MCF 10A (cell line): ENCODE measurements around the gene KCNJ18. TPM values are rescaled to one million over a fixed set of nuclear protein-coding genes. Genes with fewer than 3 reads are reported as not detected.
"Not testable (repeated sequence)": the region's sequence is repeated elsewhere in the genome, so short reads cannot be mapped to it uniquely, and the experiment has no call there.

Experiments
- BruUV-seq: library from RNA; stranded (reverse); fragments of 400-500 nt; replicated peaks from 2 replicates; lab custom pipeline; 2021; lab: Mats Ljungman, UMichigan
- CTCF ChIA-PET: fragments of 300-600 bp; sonication (Branson Sonifier 250); formaldehyde crosslinking; extraction: SDS; loops from one replicate; lab custom pipeline; 2021; ENCODE audit warnings: antibody characterized with exemption, inconsistent platforms; lab: Yijun Ruan, JAX
- POLR2A ChIA-PET: fragments of 300-600, 350-650 bp; sonication (Branson Sonifier 250); formaldehyde crosslinking; extraction: SDS; loops from one replicate; lab custom pipeline; 2020; ENCODE audit warnings: antibody characterized with exemption, inconsistent platforms; lab: Yijun Ruan, JAX
- DNase-seq: peaks from one replicate; pipeline ENCODE4 v3.0.0-alpha.2; 2018; ENCODE audit not compliant: unreplicated experiment
- H3K27ac Mint-ChIP-seq: one replicate; pipeline ENCODE4 v1.8.0; 2022; ENCODE audit warnings: mild to moderate bottlenecking, low read depth, mixed read lengths; ENCODE audit not compliant: unreplicated experiment
- H3K27me3 Mint-ChIP-seq: one replicate; pipeline ENCODE4 v1.8.0; 2022; ENCODE audit warnings: mixed read lengths; ENCODE audit not compliant: insufficient read depth, unreplicated experiment
- H3K36me3 Mint-ChIP-seq: one replicate; pipeline ENCODE4 v1.8.0; 2022; ENCODE audit warnings: mild to moderate bottlenecking, moderate library complexity, mixed read lengths; ENCODE audit not compliant: insufficient read depth, unreplicated experiment
- H3K4me1 Mint-ChIP-seq: one replicate; pipeline ENCODE4 v1.8.0; 2022; ENCODE audit warnings: mixed read lengths; ENCODE audit not compliant: insufficient read depth, unreplicated experiment
- H3K4me3 Mint-ChIP-seq: one replicate; pipeline ENCODE4 v1.8.0; 2022; ENCODE audit warnings: mild to moderate bottlenecking, moderate library complexity, mixed read lengths; ENCODE audit not compliant: unreplicated experiment
- H3K9me3 Mint-ChIP-seq: one replicate; pipeline ENCODE4 v1.8.0; 2022; ENCODE audit warnings: mixed read lengths; ENCODE audit not compliant: unreplicated experiment
- CTCF ChIP-seq: fragments of 200-600 bp; IDR thresholded peaks from one replicate; pipeline ENCODE4 v1.8.0; 2022; ENCODE audit warnings: antibody characterized with exemption, mild to moderate bottlenecking; ENCODE audit not compliant: unreplicated experiment
- intact Hi-C: fragments of 100-400 bp; cut with micrococcal nuclease; formaldehyde crosslinking; loops from 2 replicates; pipeline ENCODE4 v1.14.1; 2022
- total RNA-seq: library from RNA; stranded (reverse); gene quantifications from 2 replicates; pipeline ENCODE4 v1.2.3, GENCODE V29; 2022

Gene KCNJ18
- total RNA-seq, 1 experiment from 2014 or later: not detected

- CTCF ChIA-PET, POLR2A ChIA-PET, BruUV-seq, H3K4me3 Mint-ChIP-seq, H3K4me1 Mint-ChIP-seq, H3K27me3 Mint-ChIP-seq, H3K27ac Mint-ChIP-seq, intact Hi-C loops, DNase-seq, H3K36me3 Mint-ChIP-seq: not testable (repeated sequence)
- peaks cover 15% of the 10 kb centered on the region for H3K9me3 Mint-ChIP-seq
These were observed 11.9 kb downstream of the KCNJ18 start for GRCh38 chr17:21703891-21704872.

GRCh38 chr17:21705021-21705601 lies 12.8 kb downstream of the KCNJ18 start:
- Mint-ChIP-seq H3K9me3 (peaks cover 15% of the 10 kb centered on the region), H3K36me3 (no peaks in the 10 kb centered on the region), H3K27ac (no peak overlapping the region), H3K27me3 (no peaks in the 10 kb centered on the region), H3K4me3 (no peak overlapping the region), H3K4me1 (no peaks in the 10 kb centered on the region)
- no peak for TF ChIP-seq CTCF
- DNase-seq: no peak
- ChIA-PET POLR2A (no interaction called here), CTCF (no interaction called here)
- no TSS peak for BruUV-seq
- intact Hi-C loops: no loop called here

DNA sequence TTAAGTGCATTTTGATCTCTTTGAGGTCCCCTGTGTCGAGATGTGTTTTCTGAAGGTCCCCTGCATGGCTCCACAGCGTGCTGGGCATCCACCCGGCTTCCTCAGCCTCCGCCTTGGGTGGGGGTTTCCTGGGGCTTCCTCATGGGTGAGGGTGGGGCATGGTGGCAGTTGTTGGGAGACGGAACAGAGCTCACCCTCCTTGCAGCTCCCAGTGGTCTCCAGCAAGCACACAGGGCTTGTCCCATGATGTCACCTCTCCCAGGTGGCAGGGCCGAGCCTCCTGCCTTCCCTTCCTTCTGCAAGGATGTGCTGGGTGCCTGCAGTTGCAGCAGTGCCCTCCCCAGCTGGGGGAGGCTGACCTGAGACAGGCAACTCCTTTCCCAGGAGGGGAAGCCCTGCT lies 13.4 kb downstream of the KCNJ18 start:
- not testable (repeated sequence) for BruUV-seq

DNA sequence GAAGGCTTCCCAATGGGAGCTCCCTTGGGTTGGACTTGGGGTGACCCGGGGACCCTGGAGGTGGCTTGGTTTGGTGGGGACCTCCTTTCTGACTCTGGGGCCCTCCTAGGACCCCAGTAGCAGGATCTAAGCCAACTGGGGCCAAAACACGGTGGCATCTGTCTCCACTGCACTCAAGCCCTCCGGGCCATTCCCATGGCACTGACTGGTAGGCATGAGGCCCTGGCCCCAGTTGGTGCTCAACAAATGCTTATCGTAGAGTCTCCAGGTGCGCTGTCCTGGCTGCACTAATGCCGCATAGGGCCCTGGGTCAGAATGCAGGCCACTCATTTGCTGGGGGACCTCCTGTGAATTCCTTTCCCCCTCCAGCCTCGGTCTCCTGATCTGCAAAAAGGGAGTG lies 14.2 kb downstream of the KCNJ18 start:
- H3K27ac Mint-ChIP-seq, H3K27me3 Mint-ChIP-seq, H3K36me3 Mint-ChIP-seq, POLR2A ChIA-PET, H3K4me3 Mint-ChIP-seq, DNase-seq, H3K4me1 Mint-ChIP-seq, intact Hi-C loops, BruUV-seq, CTCF ChIA-PET: not testable (repeated sequence)
- H3K9me3 Mint-ChIP-seq: peaks cover 23% of the 10 kb centered on the region

More for the DNA sequence above, 13.4 kb downstream of the KCNJ18 start:
- H3K9me3 Mint-ChIP-seq: peaks cover 15% of the 10 kb centered on the region
- H3K4me1 Mint-ChIP-seq, H3K36me3 Mint-ChIP-seq, H3K27me3 Mint-ChIP-seq, intact Hi-C loops, CTCF ChIA-PET, H3K27ac Mint-ChIP-seq, DNase-seq, POLR2A ChIA-PET, H3K4me3 Mint-ChIP-seq: not testable (repeated sequence)

GRCh38 chr17:21707131-21707530 lies 14.8 kb downstream of the KCNJ18 start:
- CTCF ChIA-PET, H3K27me3 Mint-ChIP-seq, POLR2A ChIA-PET, BruUV-seq, DNase-seq, H3K4me1 Mint-ChIP-seq, H3K36me3 Mint-ChIP-seq, H3K4me3 Mint-ChIP-seq, intact Hi-C loops, H3K27ac Mint-ChIP-seq: not testable (repeated sequence)
- H3K9me3 Mint-ChIP-seq: peaks cover 29% of the 10 kb centered on the region

DNA sequence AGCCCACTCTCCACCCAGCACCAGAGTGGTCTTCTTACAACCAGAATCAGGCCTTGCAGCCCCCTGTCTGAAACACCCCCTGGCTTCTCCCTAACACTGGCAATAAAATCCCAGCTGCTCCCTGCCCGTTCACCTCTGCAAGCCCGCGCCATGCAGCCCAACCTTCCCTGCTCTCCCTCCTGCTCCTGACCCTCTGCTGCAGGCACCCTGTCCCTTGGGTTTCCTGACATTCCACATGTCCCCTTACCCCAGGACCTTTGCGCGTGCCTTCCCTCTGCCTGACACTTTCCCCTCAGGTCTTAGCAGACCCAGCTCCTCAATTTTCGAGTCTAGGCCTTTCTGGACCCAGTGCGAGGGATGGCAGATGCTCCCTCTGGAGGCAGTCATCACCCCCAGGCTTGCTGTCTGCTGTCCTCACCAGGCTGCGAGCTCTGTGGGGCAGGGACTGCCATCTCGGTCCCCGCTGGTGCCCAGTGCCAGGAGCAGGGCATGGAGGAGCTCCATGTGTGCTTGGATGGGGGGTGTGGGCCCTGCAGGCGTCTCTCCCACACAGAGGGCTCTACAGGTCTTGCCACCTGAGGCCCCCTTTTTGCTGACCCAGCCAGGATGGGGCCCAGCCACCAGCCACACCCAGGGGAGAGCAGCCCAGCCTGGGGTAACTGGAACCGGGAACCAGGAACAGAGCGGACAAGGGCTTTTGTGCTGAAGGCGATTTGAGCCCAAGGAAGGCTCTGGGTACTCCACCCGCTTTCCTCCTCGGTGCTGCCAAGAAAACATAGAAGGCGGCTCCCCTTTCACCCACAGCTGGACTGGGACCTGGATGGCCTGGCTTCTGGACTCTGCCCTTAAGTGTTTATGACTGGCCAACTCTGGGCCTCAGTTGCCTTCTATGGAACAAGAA lies 15.6 kb downstream of the KCNJ18 start:
- H3K36me3 Mint-ChIP-seq, POLR2A ChIA-PET, CTCF ChIA-PET, BruUV-seq, H3K4me3 Mint-ChIP-seq, H3K27ac Mint-ChIP-seq, H3K27me3 Mint-ChIP-seq, intact Hi-C loops, DNase-seq, H3K4me1 Mint-ChIP-seq: not testable (repeated sequence)
- peaks cover 29% of the 10 kb centered on the region for H3K9me3 Mint-ChIP-seq

DNA sequence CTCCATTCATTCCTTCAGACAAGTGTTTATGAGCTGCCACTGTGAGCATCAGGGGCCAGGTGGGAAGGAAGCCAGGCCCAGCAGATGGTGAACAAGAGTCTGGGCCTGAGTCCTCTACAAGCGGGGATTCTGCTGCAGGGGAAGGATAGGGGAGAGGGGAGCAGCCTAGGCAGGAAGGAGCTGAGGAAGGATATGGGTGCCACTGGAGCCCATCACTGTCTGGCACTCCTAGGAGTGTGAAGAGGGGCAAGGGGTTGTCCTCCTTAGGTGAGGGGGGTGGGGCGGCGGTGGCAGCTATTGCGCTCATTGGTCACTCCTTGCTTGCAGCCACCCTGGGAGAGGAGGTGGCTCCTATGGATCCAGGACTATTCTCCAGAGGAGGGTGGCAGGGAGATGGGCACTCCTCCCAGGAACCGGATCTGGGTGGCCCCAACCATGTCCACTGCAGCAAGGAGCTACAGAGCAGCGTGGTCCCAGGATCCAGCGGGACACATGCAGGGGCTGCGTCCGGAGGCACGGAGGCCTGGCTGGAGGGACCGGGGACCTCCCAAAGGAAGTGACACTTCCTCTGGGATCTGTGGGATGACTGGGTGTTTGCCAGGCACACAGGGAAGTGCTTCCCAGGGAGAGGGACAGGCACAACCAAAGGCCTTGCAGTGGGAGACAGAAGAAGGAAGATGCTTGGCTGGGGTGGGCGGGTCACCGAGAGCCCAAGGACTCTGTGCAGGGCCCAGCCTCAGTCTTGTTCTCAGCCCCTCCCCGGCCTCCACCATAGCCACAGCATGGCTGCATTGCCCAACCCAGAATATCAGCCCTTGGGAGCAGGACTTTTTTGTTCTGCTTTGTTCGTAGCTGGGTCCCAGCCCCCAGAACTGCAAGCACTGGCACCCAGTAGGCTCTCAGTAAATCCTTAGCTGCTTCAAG lies 16.6 kb downstream of the KCNJ18 start:
- H3K27ac Mint-ChIP-seq, POLR2A ChIA-PET, H3K36me3 Mint-ChIP-seq, BruUV-seq, H3K4me1 Mint-ChIP-seq, DNase-seq, H3K4me3 Mint-ChIP-seq, intact Hi-C loops, H3K27me3 Mint-ChIP-seq, CTCF ChIA-PET: not testable (repeated sequence)
- H3K9me3 Mint-ChIP-seq: peaks cover 29% of the 10 kb centered on the region
